HL-60 (cell line): ENCODE measurements around the gene THOC7.

Source experiments
- CTCF ChIP-seq: IDR thresholded peaks from one replicate; pipeline ENCODE4 v1.5.1; 2011; ENCODE audit warnings: low read length, control low read depth, inconsistent platforms; ENCODE audit not compliant: insufficient read depth
- POLR2AphosphoS5 ChIP-seq: IDR thresholded peaks from 2 replicates; pipeline ENCODE4 v1.6.1; 2012; ENCODE audit warnings: low read depth

GRCh38 chr3:63809607-63810006 lies 54.0 kb downstream of the THOC7 start:
- no peak for TF ChIP-seq POLR2AphosphoS5
- TF ChIP-seq CTCF: no peak
